Endothelial cell (in vitro differentiated cells): ENCODE data around the gene ADAM12. TPM values are rescaled to one million over a fixed set of nuclear protein-coding genes. Genes with fewer than 3 reads are reported as not detected.

Experiments
- DNase-seq: peaks from one replicate; pipeline ENCODE4 v3.0.0; 2021; ENCODE audit warnings: low spot score
- H3K27ac Mint-ChIP-seq: one replicate; pipeline ENCODE4 v1.8.0; 2021; ENCODE audit warnings: mixed read lengths, inconsistent platforms; ENCODE audit not compliant: unreplicated experiment
- H3K27me3 Mint-ChIP-seq: one replicate; pipeline ENCODE4 v1.8.0; 2021; ENCODE audit warnings: mild to moderate bottlenecking, moderate library complexity, mixed read lengths, inconsistent platforms; ENCODE audit not compliant: unreplicated experiment
- H3K36me3 Mint-ChIP-seq: one replicate; pipeline ENCODE4 v1.8.0; 2021; ENCODE audit warnings: mild to moderate bottlenecking, low read depth, mixed read lengths, inconsistent platforms; ENCODE audit not compliant: unreplicated experiment
- H3K4me1 Mint-ChIP-seq: one replicate; pipeline ENCODE4 v1.8.0; 2021; ENCODE audit warnings: mild to moderate bottlenecking, mixed read lengths, inconsistent platforms; ENCODE audit not compliant: unreplicated experiment
- H3K4me3 Mint-ChIP-seq: one replicate; pipeline ENCODE4 v1.8.0; 2021; ENCODE audit warnings: mild to moderate bottlenecking, mixed read lengths, inconsistent platforms; ENCODE audit not compliant: unreplicated experiment
- H3K9me3 Mint-ChIP-seq: one replicate; pipeline ENCODE4 v1.8.0; 2021; ENCODE audit warnings: mixed read lengths, inconsistent platforms; ENCODE audit not compliant: unreplicated experiment
- total RNA-seq: library from RNA; stranded (reverse); fragmentation: NEBNext Ultra II Directional; extraction: Animal tissue kit (Norgen Biotek cat#: 25700); gene quantifications from one replicate; pipeline ENCODE4 v1.2.1, GENCODE V29; 2021; ENCODE audit not compliant: unreplicated experiment
- TF ChIP-seq, protein P1 (sequence below): fragments of 200-600 bp; sonication (generic); IDR thresholded peaks from one replicate; pipeline ENCODE4 v1.5.0; 2021; ENCODE audit warnings: antibody characterized with exemption; ENCODE audit not compliant: unreplicated experiment

Gene ADAM12
- total RNA-seq, 1 donor from 2014 or later, result 9.0 TPM

DNA sequence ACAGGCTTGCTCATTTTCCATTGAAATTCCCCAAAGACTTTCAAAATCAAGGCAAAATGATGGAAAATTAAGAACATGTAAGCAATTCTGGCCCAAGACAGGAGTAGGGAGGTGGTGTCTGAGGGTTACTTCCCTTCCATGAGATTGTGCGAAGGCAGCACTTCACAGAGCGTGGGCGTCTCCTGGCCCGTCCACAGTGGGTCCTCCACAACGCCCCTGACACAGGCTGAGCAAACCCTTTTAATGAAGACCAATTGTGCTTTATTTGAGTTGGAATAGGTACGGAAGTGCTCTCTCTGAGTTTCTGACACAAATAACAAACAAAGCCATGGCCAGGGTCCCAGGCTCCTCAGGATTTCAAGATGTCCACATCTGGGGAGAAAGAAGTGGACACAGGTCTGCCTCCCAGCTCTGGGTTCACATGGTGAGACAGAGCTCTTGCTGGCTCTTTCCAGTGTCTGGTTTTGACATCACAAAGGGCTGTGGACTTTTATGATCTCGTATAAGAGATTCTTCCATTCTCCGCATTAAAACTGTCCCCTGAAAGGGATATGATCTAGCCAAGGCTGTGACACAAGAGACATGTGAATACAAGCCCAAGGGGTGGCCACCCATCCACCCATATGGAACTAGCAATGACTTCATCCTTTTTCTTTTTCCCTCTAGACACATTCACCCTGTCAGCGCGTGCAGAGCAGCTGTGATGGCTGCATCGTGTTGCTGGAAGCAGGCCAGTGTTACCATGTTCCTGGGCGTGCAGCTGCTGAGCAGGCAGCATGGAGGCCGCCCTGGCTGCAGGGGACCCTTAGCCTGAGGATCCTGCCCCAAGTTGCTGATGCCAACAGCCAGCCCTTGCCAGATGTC lies 145.6 kb downstream of the ADAM12 start:
- H3K27me3 Mint-ChIP-seq, result peaks cover 3% of the 10 kb centered on the region
- H3K9me3 Mint-ChIP-seq, result no peaks in the 10 kb centered on the region
- H3K4me1 Mint-ChIP-seq, result no peaks in the 10 kb centered on the region
- TF ChIP-seq, protein P1, sequence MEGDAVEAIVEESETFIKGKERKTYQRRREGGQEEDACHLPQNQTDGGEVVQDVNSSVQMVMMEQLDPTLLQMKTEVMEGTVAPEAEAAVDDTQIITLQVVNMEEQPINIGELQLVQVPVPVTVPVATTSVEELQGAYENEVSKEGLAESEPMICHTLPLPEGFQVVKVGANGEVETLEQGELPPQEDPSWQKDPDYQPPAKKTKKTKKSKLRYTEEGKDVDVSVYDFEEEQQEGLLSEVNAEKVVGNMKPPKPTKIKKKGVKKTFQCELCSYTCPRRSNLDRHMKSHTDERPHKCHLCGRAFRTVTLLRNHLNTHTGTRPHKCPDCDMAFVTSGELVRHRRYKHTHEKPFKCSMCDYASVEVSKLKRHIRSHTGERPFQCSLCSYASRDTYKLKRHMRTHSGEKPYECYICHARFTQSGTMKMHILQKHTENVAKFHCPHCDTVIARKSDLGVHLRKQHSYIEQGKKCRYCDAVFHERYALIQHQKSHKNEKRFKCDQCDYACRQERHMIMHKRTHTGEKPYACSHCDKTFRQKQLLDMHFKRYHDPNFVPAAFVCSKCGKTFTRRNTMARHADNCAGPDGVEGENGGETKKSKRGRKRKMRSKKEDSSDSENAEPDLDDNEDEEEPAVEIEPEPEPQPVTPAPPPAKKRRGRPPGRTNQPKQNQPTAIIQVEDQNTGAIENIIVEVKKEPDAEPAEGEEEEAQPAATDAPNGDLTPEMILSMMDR, result no peak
- H3K36me3 Mint-ChIP-seq, result no peaks in the 10 kb centered on the region
- H3K4me3 Mint-ChIP-seq, result no peak overlapping the region
- no peak for DNase-seq
- H3K27ac Mint-ChIP-seq, result no peak overlapping the region

- H3K27me3 Mint-ChIP-seq, result peaks cover 3% of the 10 kb centered on the region
- TF ChIP-seq, protein P1, result no peak
- peaks cover 2% of the 10 kb centered on the region for H3K4me1 Mint-ChIP-seq
- no peak overlapping the region for H3K4me3 Mint-ChIP-seq
- no peaks in the 10 kb centered on the region for H3K36me3 Mint-ChIP-seq
- no peak overlapping the region for H3K27ac Mint-ChIP-seq
- no peaks in the 10 kb centered on the region for H3K9me3 Mint-ChIP-seq
- DNase-seq, result no peak
Observed at GRCh38 chr10:126240483-126240882, 147.8 kb downstream of the ADAM12 start.

DNA sequence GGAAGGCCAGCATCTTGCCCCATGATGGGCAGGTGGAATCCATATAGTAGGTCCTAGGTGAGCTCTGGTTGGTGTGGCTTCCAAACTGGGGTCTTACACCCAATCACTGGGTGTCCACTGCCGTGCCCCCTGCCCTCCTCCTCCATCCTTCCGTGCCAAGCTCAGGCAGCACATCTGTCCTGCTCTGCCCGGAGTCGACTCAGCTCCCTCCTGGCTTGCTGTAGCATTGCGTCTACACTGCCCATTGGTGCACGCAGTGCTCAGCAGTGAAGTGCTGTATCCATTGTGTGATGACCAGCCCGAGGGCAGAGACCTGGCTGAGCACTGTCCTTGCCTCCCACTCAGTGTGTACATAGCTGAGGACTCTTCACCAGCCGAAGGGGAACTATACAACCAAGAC lies 148.4 kb downstream of the ADAM12 start:
- no peak for DNase-seq
- H3K36me3 Mint-ChIP-seq, result no peaks in the 10 kb centered on the region
- no peak overlapping the region for H3K4me3 Mint-ChIP-seq
- TF ChIP-seq, protein P1, result no peak
- H3K9me3 Mint-ChIP-seq, result no peaks in the 10 kb centered on the region
- peaks cover 2% of the 10 kb centered on the region for H3K4me1 Mint-ChIP-seq
- H3K27me3 Mint-ChIP-seq, result peaks cover 3% of the 10 kb centered on the region
- H3K27ac Mint-ChIP-seq, result no peak overlapping the region

- DNase-seq, result no peak
- Mint-ChIP-seq H3K27me3 (peaks cover 3% of the 10 kb centered on the region), H3K27ac (no peak overlapping the region), H3K4me3 (no peak overlapping the region), H3K36me3 (no peaks in the 10 kb centered on the region), H3K9me3 (no peaks in the 10 kb centered on the region), H3K4me1 (peaks cover 2% of the 10 kb centered on the region)
- TF ChIP-seq, protein P1, result no peak
Observed at GRCh38 chr10:126235979-126236851, 152.1 kb downstream of the ADAM12 start.
